ENCODE data around the gene COL1A1.

Gene COL1A1

DNA sequence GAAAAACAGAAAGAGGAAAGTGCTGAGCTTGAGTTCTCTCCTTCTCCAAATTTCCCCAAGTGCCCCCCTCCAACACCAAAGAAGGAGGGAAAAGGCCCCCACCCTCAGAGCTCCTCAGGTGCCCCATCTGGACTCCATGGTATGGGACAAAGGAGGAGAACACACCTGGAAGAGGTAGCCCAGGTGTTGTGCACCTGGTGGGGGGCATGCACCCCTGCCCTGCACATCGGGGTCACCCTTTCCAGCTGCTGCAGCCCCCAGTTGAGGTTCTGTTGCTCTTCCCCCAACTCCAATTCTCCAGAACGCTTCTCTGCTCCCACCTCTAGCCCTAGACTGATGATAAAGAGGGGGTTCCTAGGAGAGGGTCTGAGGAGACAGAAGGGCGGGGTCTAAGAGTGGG lies 3.0 kb upstream of the COL1A1 start:
- no peak for TF ChIP-seq EZH2phosphoT487 (IDR thresholded peaks at IDR 0.05; ENCODE audit: low read length)
- TF ChIP-seq EZH2 (optimal IDR thresholded peaks at IDR 0.05; ENCODE audit: low read depth, low read length) = no peak
- TF ChIP-seq CTCF (IDR thresholded peaks at IDR 0.05; ENCODE audit: low read length) = no peak
- H3K9ac ChIP-seq (ENCODE audit: low read length) = no peak overlapping the region
- H3K36me3 ChIP-seq (replicated peaks; ENCODE audit: insufficient read depth, low read length) = no peaks in the 10 kb centered on the region
- DNase-seq = no peak
- no peaks in the 10 kb centered on the region for H4K20me1 ChIP-seq (ENCODE audit: insufficient read depth, low read length)
- H3K4me1 ChIP-seq (ENCODE audit: low read length) = peaks cover 4% of the 10 kb centered on the region; the same call in 1 of the 2 replicates
- H2AFZ ChIP-seq (ENCODE audit: low read length) = no peak overlapping the region
- no peaks in the 10 kb centered on the region for H3K9me2 ChIP-seq (replicated peaks; ENCODE audit: insufficient read depth, low read length)
- no peak overlapping the region for H3K4me2 ChIP-seq (ENCODE audit: low read depth, low read length)
- H3K79me2 ChIP-seq (ENCODE audit: low read length) = no peaks in the 10 kb centered on the region
- H3K4me3 ChIP-seq (ENCODE audit: low read length) = no peak overlapping the region
- H3K9me3 ChIP-seq (replicated peaks; ENCODE audit: insufficient read depth, low read length) = no peaks in the 10 kb centered on the region
- H3K27ac ChIP-seq (ENCODE audit: low read length) = no peak overlapping the region
- H3K27me3 ChIP-seq (replicated peaks; ENCODE audit: insufficient read depth, low read length) = peaks cover 81% of the 10 kb centered on the region
- no peaks in the 10 kb centered on the region for H3F3A ChIP-seq (ENCODE audit: insufficient read depth, low read length)

- Histone ChIP-seq H3K4me1 (ENCODE audit: low read length) (peaks cover 4% of the 10 kb centered on the region; the same call in 1 of the 2 replicates), H3K9ac (ENCODE audit: low read length) (no peak overlapping the region), H2AFZ (ENCODE audit: low read length) (no peak overlapping the region), H3K27ac (ENCODE audit: low read length) (no peak overlapping the region), H4K20me1 (ENCODE audit: insufficient read depth, low read length) (no peaks in the 10 kb centered on the region), H3K79me2 (ENCODE audit: low read length) (no peaks in the 10 kb centered on the region), H3F3A (ENCODE audit: insufficient read depth, low read length) (peaks cover 4% of the 10 kb centered on the region; the same call in 1 of the 2 replicates), H3K36me3 (replicated peaks; ENCODE audit: insufficient read depth, low read length) (no peaks in the 10 kb centered on the region), H3K27me3 (replicated peaks; ENCODE audit: insufficient read depth, low read length) (peaks cover 80% of the 10 kb centered on the region), H3K4me3 (ENCODE audit: low read length) (no peak overlapping the region), H3K9me3 (replicated peaks; ENCODE audit: insufficient read depth, low read length) (no peaks in the 10 kb centered on the region), H3K4me2 (ENCODE audit: low read depth, low read length) (no peak overlapping the region), H3K9me2 (replicated peaks; ENCODE audit: insufficient read depth, low read length) (no peaks in the 10 kb centered on the region)
- DNase-seq = no peak
- TF ChIP-seq EZH2phosphoT487 (IDR thresholded peaks at IDR 0.05; ENCODE audit: low read length) = no peak
- TF ChIP-seq EZH2 (optimal IDR thresholded peaks at IDR 0.05; ENCODE audit: low read depth, low read length) = no peak
- no peak for TF ChIP-seq CTCF (IDR thresholded peaks at IDR 0.05; ENCODE audit: low read length)
Measured at GRCh38 chr17:50203604-50204345, 2.3 kb upstream of the COL1A1 start.

GRCh38 chr17:50203086-50203485 lies 1.7 kb upstream of the COL1A1 start:
- Histone ChIP-seq H3K9me2 (replicated peaks; ENCODE audit: insufficient read depth, low read length) (no peaks in the 10 kb centered on the region), H3K4me1 (ENCODE audit: low read length) (peaks cover 4% of the 10 kb centered on the region; the same call in 1 of the 2 replicates), H2AFZ (ENCODE audit: low read length) (no peak overlapping the region), H3K27ac (ENCODE audit: low read length) (no peak overlapping the region), H3K27me3 (replicated peaks; ENCODE audit: insufficient read depth, low read length) (peaks cover 76% of the 10 kb centered on the region), H3K36me3 (replicated peaks; ENCODE audit: insufficient read depth, low read length) (no peaks in the 10 kb centered on the region), H4K20me1 (ENCODE audit: insufficient read depth, low read length) (no peaks in the 10 kb centered on the region), H3K9me3 (replicated peaks; ENCODE audit: insufficient read depth, low read length) (no peaks in the 10 kb centered on the region), H3K79me2 (ENCODE audit: low read length) (no peaks in the 10 kb centered on the region), H3F3A (ENCODE audit: insufficient read depth, low read length) (peaks cover 7% of the 10 kb centered on the region; the same call in 1 of the 2 replicates), H3K4me2 (ENCODE audit: low read depth, low read length) (no peak overlapping the region), H3K4me3 (ENCODE audit: low read length) (no peak overlapping the region), H3K9ac (ENCODE audit: low read length) (no peak overlapping the region)
- DNase-seq = no peak
- TF ChIP-seq EZH2phosphoT487 (IDR thresholded peaks at IDR 0.05; ENCODE audit: low read length) (no peak), EZH2 (optimal IDR thresholded peaks at IDR 0.05; ENCODE audit: low read depth, low read length) (no peak), CTCF (IDR thresholded peaks at IDR 0.05; ENCODE audit: low read length) (no peak)
